Measurements from ENCODE around the gene PPP2R5E. TPM values are rescaled to one million over a fixed set of nuclear protein-coding genes. Genes with fewer than 3 reads are reported as not detected.

PPP2R5E gene
- total RNA-seq = 10 to 100 TPM; 23.7 to 41.1 (median 25.5) TPM

DNA sequence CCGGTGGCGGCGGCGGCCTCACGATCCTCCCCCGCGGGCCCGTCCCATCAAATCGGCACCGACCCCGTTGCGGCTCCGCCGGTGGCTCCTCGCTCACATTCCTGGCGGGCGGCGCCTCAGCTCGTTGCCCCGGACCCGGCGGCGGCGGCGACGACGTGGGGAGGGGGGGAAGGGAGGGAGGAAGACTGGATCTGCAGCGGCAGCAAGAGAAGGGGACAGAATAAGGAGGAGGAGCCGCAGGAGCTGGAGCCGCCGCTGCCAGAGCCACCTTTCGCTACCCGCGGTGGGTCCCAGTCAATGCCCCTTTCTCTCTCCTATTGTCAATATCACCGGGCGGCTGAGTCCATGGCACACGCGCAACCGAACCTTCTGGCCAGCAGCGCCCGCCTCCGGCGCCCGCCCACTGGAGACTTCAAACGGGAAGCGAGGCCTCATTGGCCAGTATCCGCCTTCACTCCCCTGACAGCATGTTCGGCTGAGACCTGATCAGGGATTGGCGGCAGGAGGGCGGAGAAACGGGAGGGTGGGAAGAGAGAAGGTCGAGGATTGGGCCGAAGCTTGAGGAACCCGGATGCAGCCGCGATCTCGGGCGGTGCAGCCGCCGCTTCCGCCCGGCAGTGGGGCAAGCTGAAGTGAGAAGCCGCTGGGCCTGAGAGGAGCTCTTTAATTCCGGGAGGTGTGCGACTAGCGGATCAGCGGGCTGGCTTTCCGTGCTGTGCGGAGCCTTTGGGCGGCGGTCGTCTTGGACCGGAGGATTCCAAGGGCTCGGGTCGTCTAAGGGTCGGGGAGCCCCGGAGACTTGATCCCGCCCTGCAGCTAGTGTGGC lies at the start of gene PPP2R5E:
Gene PPP2R5E, minus strand, starts transcription at position 378 of the 826 bp plus-strand sequence. CDS start 3,692 bp downstream, outside the sequence.
- TF ChIP-seq, protein P1, sequence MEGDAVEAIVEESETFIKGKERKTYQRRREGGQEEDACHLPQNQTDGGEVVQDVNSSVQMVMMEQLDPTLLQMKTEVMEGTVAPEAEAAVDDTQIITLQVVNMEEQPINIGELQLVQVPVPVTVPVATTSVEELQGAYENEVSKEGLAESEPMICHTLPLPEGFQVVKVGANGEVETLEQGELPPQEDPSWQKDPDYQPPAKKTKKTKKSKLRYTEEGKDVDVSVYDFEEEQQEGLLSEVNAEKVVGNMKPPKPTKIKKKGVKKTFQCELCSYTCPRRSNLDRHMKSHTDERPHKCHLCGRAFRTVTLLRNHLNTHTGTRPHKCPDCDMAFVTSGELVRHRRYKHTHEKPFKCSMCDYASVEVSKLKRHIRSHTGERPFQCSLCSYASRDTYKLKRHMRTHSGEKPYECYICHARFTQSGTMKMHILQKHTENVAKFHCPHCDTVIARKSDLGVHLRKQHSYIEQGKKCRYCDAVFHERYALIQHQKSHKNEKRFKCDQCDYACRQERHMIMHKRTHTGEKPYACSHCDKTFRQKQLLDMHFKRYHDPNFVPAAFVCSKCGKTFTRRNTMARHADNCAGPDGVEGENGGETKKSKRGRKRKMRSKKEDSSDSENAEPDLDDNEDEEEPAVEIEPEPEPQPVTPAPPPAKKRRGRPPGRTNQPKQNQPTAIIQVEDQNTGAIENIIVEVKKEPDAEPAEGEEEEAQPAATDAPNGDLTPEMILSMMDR (IDR thresholded peaks at IDR 0.05; ENCODE audit: low read depth) = no peak

DNA sequence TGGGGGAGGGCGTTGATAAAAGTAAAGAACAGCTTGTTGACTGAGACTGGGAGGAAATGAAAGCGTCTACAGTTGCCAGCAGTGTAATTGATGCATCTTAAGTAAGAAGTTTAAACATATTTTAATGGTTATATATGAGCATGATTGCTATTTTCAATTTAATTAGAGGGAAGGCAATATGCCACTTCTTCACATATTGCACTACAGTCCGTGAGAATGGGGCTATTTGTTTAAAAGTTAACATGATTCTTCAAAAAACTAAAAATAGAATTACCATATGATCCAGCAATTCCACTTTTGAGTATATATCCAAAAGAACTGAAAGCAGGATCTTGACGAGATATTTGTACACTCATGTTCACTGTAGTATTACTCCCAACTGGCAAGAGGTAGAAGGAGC lies 38.3 kb upstream of the PPP2R5E start:
- TF ChIP-seq, protein P1 (IDR thresholded peaks at IDR 0.05; ENCODE audit: low read depth) = no peak

DNA sequence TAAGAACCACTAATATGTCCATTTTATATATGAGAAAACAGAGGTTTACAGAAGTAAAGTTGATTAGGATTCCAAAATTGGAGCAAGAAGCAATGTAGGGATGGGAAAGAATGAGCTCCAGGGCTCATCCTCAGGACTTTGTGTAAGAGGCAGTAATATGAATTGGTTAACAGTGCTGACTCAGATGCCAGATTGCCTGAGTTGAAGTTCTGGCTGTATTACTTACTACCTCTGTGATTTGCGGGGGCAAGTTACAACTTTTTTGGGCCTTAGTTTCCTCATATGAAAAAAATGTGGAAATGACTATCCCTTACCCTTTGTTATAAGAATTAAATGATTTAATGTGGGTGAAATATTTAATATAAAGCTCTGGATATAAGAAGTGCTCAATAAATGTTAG lies 35.1 kb upstream of the PPP2R5E start:
- TF ChIP-seq, protein P1 (IDR thresholded peaks at IDR 0.05; ENCODE audit: low read depth) = no peak

DNA sequence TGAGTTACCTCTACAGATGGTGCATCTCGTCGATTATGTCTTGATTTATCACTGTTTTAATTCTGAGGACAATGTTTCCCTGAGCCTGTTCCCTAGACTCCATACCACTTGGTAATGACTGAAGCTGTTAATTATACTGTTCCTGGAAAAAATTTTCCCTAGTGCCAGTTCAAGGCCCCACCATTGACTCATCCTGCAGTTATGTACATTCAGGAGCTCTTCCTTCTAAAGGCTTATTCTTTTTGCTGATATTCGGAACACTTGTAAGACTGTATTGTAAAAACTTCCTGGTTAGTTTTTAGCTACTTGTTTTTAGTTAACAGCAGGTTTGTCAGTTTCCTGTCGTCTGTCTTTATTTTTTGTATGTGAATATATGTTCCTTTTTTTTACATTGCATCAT lies 30.4 kb upstream of the PPP2R5E start:
- TF ChIP-seq, protein P1 (IDR thresholded peaks at IDR 0.05; ENCODE audit: low read depth) = no peak

DNA sequence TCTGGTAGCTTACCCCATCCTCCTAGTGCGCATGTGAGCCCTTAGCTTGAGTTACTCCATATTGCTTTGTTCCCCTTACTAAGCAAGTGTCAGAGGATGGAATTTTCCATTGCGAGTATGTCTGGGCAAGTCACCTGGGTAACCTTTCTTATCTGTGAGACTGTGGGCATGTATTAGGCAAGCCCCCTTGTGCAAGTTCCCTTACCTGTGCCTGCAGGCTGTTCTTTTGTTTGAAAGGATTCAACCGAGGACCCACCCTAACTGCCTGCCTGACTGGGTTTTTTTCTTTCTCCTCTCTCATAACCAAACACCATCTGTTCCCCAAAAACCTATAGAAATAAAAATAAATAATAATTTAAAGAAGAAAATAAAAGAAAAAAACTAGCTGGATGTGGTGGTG lies 22.3 kb upstream of the PPP2R5E start:
- TF ChIP-seq, protein P1 (IDR thresholded peaks at IDR 0.05; ENCODE audit: low read depth) = no peak

DNA sequence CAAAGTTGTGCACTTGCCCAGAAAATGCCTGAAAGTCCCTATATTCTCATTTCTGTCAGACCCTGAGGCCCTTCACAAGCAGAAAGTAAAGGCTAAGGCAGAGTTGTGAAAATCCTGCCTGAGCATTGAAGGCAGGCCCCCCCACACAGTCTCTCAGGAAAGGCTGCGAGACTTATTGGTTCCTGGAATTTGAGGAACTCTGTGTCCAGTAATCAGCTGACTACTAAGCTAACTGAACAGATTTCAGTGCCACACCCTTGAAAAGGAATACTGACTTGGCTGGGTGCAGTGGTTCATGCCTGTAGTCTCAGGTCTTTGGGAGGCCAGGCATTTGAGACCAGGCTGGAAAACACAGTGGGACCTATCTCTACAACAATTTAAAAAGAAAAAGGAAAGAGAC lies 21.1 kb upstream of the PPP2R5E start:
- TF ChIP-seq, protein P1 (IDR thresholded peaks at IDR 0.05; ENCODE audit: low read depth) = no peak

DNA sequence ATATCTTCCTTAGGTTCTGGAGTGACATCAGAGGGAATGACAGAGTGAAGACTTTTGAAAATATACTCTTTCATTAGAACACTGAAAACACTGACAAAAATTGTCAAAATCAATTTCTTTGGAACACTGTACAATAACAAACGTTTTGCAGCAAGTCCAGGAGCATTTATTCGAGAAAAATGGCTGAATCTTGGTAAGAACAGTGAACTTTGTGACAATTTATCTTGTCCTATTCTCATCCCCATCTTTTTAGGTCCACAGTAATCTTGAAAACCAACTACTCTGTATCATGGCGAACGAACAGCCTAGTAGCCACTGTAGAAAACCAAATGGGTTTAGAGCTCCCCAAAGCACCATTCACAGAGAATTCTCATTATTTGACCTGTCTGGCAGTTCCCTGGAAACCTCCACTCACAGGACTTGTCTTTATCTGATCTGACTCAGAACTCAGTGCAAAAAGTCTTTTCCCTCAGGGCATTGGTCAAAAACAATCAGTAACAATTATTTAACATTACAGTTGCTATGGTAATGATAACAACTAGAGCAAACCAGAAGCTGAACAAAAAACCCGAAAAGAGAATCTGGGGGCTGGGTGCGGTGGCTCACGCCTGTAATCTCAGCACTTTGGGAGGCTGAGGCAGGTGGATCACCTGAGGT lies 20.3 kb upstream of the PPP2R5E start:
- TF ChIP-seq, protein P1 (IDR thresholded peaks at IDR 0.05; ENCODE audit: low read depth) = no peak
